H1 (cell line): ENCODE data around the gene FZD8. TPM values are rescaled to one million over a fixed set of nuclear protein-coding genes. Genes with fewer than 3 reads are reported as not detected.

Experiments used
- CBX5 ChIP-seq: fragments of 300-800, 300-1000 bp; sonication (generic); IDR thresholded peaks from 2 replicates; pipeline ENCODE4 v1.7.1; 2016; ENCODE audit warnings: antibody characterized with exemption, low read length, low read depth
- EP300 ChIP-seq, 2 experiments: IDR thresholded peaks; 1 replicate in 1 of 2; 2 replicates in 1 of 2; pipeline ENCODE4 v1.6.1; 2011 to 2012; ENCODE audit warnings: low read depth in 2 of 2, low read length in 2 of 2, mild to moderate bottlenecking in 2 of 2, borderline replicate concordance in 1 of 2, inconsistent platforms in 1 of 2, moderate library complexity in 1 of 2
- PHF8 ChIP-seq: fragments of 200-600 bp; sonication (generic); conservative IDR thresholded peaks from 2 replicates; pipeline ENCODE4 v1.7.1; 2012; ENCODE audit warnings: low read depth, mild to moderate bottlenecking, inconsistent platforms, low read length, moderate library complexity
- POU5F1 ChIP-seq: IDR thresholded peaks from 2 replicates; pipeline ENCODE4 v1.6.1; 2011; ENCODE audit warnings: low read depth, mild to moderate bottlenecking, low read length, moderate library complexity
- SP4 ChIP-seq: IDR thresholded peaks from 2 replicates; pipeline ENCODE4 v1.6.1; 2012; ENCODE audit warnings: low read length, inconsistent platforms
- polyA plus RNA-seq, 7 experiments: library from polyadenylated mRNA; depleted of rRNA in 3 of 7; stranded (reverse) in 5 of 7; unstranded in 2 of 7; fragments of >200 nt in 5 of 7; fragments of 200-250 nt in 2 of 7; gene quantifications; 1 replicate in 5 of 7; 2 replicates in 1 of 7; 4 replicates in 1 of 7; pipeline versions ENCODE4 v1.2.1 to v1.2.3, GENCODE V29; 2011 to 2013; ENCODE audit warnings: missing spikeins in 2 of 7, mixed read lengths in 2 of 7
- total RNA-seq: library from RNA; stranded (reverse); fragmentation: NEBNext Ultra II Directional; extraction: Animal tissue kit (Norgen Biotek cat#: 25700); gene quantifications from 2 replicates; pipeline ENCODE4 v1.2.1, GENCODE V29; 2021
- TF ChIP-seq, protein P1 (sequence below), 3 experiments: IDR thresholded peaks; 1 replicate in 2 of 3; 2 replicates in 1 of 3; pipeline versions ENCODE4 v1.5.1 to v1.6.1; 2011; ENCODE audit warnings: low read length in 3 of 3, mild to moderate bottlenecking in 3 of 3, inconsistent platforms in 2 of 3, low read depth in 1 of 3, moderate library complexity in 1 of 3; ENCODE audit not compliant: insufficient read depth in 1 of 3; ENCODE audit errors: control extremely low read depth in 1 of 3
- TF ChIP-seq, protein P2 (sequence below): fragments of 300-600 bp; sonication (generic); IDR thresholded peaks from 2 replicates; pipeline ENCODE4 v1.7.1; 2012; ENCODE audit warnings: low read length, moderate library complexity, mild to moderate bottlenecking, inconsistent platforms; ENCODE audit not compliant: insufficient replicate concordance

Gene FZD8
- total and polyA plus RNA-seq, 2 of the 8 experiments (the other 6 are each of a cell fraction or from before 2014, with no cell fraction given): 4.8 to 7.1 TPM

DNA sequence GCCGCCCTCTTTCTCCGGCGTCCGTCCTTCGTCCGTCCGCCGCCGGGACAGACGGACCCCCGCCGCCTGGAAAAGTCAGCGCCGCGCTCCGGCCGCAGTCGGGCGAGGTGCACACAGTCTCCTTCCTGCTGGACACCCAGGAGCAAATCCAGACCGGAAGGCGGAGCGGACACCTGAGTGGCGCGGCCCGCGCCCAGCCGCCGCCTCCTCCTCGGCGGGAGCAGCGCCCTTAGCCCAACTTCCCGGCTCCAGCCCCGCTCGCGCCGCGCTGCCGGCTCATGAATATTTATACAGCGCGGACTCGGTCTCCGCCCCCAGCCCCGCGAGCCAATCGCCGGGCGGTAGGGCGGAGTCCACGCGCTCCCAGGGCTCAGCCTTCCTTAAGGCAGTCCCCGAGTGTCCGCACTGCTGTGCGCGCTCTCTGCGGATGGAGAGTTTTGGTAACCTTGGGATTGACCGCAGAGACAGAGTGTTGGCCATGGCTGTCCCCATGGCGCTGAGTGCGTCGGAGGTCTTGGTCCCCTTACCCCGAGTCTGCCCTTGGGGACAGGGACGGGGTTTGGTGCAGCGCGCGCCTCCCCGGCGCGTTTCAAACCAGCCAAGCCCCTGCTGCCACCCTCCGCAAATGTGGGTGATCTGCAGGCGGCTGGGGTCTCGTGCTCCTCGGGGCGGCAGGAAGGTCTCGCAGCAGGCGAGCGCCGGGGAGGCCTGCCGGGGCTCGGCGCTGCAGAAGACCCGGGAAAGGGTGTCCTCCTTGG, at the start of gene FZD8 (continued):
- TF ChIP-seq, protein P1, sequence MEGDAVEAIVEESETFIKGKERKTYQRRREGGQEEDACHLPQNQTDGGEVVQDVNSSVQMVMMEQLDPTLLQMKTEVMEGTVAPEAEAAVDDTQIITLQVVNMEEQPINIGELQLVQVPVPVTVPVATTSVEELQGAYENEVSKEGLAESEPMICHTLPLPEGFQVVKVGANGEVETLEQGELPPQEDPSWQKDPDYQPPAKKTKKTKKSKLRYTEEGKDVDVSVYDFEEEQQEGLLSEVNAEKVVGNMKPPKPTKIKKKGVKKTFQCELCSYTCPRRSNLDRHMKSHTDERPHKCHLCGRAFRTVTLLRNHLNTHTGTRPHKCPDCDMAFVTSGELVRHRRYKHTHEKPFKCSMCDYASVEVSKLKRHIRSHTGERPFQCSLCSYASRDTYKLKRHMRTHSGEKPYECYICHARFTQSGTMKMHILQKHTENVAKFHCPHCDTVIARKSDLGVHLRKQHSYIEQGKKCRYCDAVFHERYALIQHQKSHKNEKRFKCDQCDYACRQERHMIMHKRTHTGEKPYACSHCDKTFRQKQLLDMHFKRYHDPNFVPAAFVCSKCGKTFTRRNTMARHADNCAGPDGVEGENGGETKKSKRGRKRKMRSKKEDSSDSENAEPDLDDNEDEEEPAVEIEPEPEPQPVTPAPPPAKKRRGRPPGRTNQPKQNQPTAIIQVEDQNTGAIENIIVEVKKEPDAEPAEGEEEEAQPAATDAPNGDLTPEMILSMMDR (IDR thresholded peaks at IDR 0.05; ENCODE audit: control extremely low read depth in 1 of 3, insufficient read depth in 1 of 3, low read depth in 1 of 3, low read length in 3 of 3): peak in 1 of 3 experiments; percentile 9; a peak in 1 of 4 replicates
- TF ChIP-seq POU5F1 (no peak), PHF8 (peak; percentile 79), SP4 (no peak), EP300 (IDR thresholded peaks at IDR 0.05; ENCODE audit: borderline replicate concordance in 1 of 2, low read depth in 2 of 2, low read length in 2 of 2) (no peak), CBX5 (no peak)
- TF ChIP-seq, protein P2, sequence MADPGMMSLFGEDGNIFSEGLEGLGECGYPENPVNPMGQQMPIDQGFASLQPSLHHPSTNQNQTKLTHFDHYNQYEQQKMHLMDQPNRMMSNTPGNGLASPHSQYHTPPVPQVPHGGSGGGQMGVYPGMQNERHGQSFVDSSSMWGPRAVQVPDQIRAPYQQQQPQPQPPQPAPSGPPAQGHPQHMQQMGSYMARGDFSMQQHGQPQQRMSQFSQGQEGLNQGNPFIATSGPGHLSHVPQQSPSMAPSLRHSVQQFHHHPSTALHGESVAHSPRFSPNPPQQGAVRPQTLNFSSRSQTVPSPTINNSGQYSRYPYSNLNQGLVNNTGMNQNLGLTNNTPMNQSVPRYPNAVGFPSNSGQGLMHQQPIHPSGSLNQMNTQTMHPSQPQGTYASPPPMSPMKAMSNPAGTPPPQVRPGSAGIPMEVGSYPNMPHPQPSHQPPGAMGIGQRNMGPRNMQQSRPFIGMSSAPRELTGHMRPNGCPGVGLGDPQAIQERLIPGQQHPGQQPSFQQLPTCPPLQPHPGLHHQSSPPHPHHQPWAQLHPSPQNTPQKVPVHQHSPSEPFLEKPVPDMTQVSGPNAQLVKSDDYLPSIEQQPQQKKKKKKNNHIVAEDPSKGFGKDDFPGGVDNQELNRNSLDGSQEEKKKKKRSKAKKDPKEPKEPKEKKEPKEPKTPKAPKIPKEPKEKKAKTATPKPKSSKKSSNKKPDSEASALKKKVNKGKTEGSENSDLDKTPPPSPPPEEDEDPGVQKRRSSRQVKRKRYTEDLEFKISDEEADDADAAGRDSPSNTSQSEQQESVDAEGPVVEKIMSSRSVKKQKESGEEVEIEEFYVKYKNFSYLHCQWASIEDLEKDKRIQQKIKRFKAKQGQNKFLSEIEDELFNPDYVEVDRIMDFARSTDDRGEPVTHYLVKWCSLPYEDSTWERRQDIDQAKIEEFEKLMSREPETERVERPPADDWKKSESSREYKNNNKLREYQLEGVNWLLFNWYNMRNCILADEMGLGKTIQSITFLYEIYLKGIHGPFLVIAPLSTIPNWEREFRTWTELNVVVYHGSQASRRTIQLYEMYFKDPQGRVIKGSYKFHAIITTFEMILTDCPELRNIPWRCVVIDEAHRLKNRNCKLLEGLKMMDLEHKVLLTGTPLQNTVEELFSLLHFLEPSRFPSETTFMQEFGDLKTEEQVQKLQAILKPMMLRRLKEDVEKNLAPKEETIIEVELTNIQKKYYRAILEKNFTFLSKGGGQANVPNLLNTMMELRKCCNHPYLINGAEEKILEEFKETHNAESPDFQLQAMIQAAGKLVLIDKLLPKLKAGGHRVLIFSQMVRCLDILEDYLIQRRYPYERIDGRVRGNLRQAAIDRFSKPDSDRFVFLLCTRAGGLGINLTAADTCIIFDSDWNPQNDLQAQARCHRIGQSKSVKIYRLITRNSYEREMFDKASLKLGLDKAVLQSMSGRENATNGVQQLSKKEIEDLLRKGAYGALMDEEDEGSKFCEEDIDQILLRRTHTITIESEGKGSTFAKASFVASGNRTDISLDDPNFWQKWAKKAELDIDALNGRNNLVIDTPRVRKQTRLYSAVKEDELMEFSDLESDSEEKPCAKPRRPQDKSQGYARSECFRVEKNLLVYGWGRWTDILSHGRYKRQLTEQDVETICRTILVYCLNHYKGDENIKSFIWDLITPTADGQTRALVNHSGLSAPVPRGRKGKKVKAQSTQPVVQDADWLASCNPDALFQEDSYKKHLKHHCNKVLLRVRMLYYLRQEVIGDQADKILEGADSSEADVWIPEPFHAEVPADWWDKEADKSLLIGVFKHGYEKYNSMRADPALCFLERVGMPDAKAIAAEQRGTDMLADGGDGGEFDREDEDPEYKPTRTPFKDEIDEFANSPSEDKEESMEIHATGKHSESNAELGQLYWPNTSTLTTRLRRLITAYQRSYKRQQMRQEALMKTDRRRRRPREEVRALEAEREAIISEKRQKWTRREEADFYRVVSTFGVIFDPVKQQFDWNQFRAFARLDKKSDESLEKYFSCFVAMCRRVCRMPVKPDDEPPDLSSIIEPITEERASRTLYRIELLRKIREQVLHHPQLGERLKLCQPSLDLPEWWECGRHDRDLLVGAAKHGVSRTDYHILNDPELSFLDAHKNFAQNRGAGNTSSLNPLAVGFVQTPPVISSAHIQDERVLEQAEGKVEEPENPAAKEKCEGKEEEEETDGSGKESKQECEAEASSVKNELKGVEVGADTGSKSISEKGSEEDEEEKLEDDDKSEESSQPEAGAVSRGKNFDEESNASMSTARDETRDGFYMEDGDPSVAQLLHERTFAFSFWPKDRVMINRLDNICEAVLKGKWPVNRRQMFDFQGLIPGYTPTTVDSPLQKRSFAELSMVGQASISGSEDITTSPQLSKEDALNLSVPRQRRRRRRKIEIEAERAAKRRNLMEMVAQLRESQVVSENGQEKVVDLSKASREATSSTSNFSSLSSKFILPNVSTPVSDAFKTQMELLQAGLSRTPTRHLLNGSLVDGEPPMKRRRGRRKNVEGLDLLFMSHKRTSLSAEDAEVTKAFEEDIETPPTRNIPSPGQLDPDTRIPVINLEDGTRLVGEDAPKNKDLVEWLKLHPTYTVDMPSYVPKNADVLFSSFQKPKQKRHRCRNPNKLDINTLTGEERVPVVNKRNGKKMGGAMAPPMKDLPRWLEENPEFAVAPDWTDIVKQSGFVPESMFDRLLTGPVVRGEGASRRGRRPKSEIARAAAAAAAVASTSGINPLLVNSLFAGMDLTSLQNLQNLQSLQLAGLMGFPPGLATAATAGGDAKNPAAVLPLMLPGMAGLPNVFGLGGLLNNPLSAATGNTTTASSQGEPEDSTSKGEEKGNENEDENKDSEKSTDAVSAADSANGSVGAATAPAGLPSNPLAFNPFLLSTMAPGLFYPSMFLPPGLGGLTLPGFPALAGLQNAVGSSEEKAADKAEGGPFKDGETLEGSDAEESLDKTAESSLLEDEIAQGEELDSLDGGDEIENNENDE: no peak
